Right cardiac atrium (tissue), 5 donors: ENCODE data around the gene KPNB1. TPM values are rescaled to one million over a fixed set of nuclear protein-coding genes. Genes with fewer than 3 reads are reported as not detected.

ENCODE experiments used
- ATAC-seq, 2 donors: fragments of 200-7000 bp; cut with Tn5 transposase; one replicate each; pipeline versions ENCODE4 v1.8.0 to v1.9.1; 2020; ENCODE audit warnings: moderate library complexity in 2 of 2, mild to moderate bottlenecking in 1 of 2
- DNase-seq, 3 donors: peaks; one replicate each; pipeline ENCODE4 v3.0.0-alpha.2; 2020
- H3K27ac ChIP-seq: one replicate; pipeline ENCODE4 v1.5.1; 2013; ENCODE audit warnings: mild to moderate bottlenecking, low read length, control low read depth, moderate library complexity
- H3K27me3 ChIP-seq: one replicate; pipeline ENCODE4 v1.6.1; 2013; ENCODE audit not compliant: control insufficient read depth, insufficient read depth
- H3K4me1 ChIP-seq: one replicate; pipeline ENCODE4 v1.6.1; 2013; ENCODE audit warnings: low read length; ENCODE audit not compliant: control insufficient read depth, insufficient read depth
- H3K4me3 ChIP-seq: one replicate; pipeline ENCODE4 v1.5.1; 2013; ENCODE audit warnings: low read length, control low read depth
- H3K9me3 ChIP-seq: one replicate; pipeline ENCODE4 v1.6.1; 2013; ENCODE audit warnings: low read length; ENCODE audit not compliant: control insufficient read depth
- WGBS: extraction: QIAGEN DNeasy Blood & Tissue Kit; methylation state at CpG from one replicate; pipeline ENCODE4 v1.1.7; 2013; 5-methylcytosine and 5-hydroxymethylcytosine counted together
- intact Hi-C, 4 donors: fragments of 100-400 bp; cut with DNase I; formaldehyde crosslinking; loops; one replicate each; pipeline versions ENCODE4 v1.11.0 to v1.14.0; 2022 to 2023
- polyA plus RNA-seq: library from polyadenylated mRNA; stranded (reverse); fragments of 200-250 nt; gene quantifications from one replicate; pipeline ENCODE4 v1.2.3, GENCODE V29; 2013
- total RNA-seq, 4 donors: library from RNA; stranded (reverse); fragmentation: NEBNext Ultra II Directional; extraction: Animal tissue kit (Norgen Biotek cat#: 25700); gene quantifications; one replicate each; pipeline ENCODE4 v1.2.1, GENCODE V29; 2021
- donor health status: healthy with polysubstance abuse.
- donor health status: DM: no; HTN: yes; CAD: no.
- donor health status: DM: no; HTN: no; CAD: no.
- donor health status: DM: no; HTN: yes; CAD: no; lungs with severe emphysema.
- donor health status: DM: yes; HTN: yes; CAD: no.

Gene KPNB1
- total and polyA plus RNA-seq, 5 donors = 50.0 to 175 (median 160) TPM

- Histone ChIP-seq H3K27me3 (no peaks in the 10 kb centered on the region), H3K27ac (no peak overlapping the region), H3K4me1 (no peaks in the 10 kb centered on the region), H3K9me3 (no peaks in the 10 kb centered on the region), H3K4me3 (no peak overlapping the region)
- ATAC-seq = no peak
- 68% methylated on average over 6 of the region's 6 CpGs for WGBS
- no peak for DNase-seq
- intact Hi-C loops = loop anchor here in 1 of 4 donors (10.0 kb wide), 1 partner anchor 135 kb away; no protein-coding TSS in a partner anchor
Measured at GRCh38 chr17:47660064-47660492, 10.4 kb downstream of the KPNB1 start.

- DNase-seq = peak in 1 of 3 donors; percentile 27
- Histone ChIP-seq H3K9me3 (no peaks in the 10 kb centered on the region), H3K4me1 (no peaks in the 10 kb centered on the region), H3K4me3 (no peak overlapping the region), H3K27ac (no peak overlapping the region), H3K27me3 (no peaks in the 10 kb centered on the region)
- peak; percentile 56 to 73 for ATAC-seq
- intact Hi-C loops = loop anchor here in 1 of 4 donors (10.0 kb wide), 1 partner anchor 131 kb away; no protein-coding TSS in a partner anchor
- WGBS = 43% methylated on average over 6 of the region's 6 CpGs
Measured at GRCh38 chr17:47663912-47664623, 14.3 kb downstream of the KPNB1 start.

GRCh38 chr17:47664624-47664941 lies 14.9 kb downstream of the KPNB1 start:
- Histone ChIP-seq H3K27me3 (no peaks in the 10 kb centered on the region), H3K4me1 (no peaks in the 10 kb centered on the region), H3K27ac (no peak overlapping the region), H3K9me3 (no peaks in the 10 kb centered on the region), H3K4me3 (no peak overlapping the region)
- intact Hi-C loops = loop anchor here in 1 of 4 donors (10.0 kb wide), 1 partner anchor 130 kb away; no protein-coding TSS in a partner anchor
- DNase-seq (no peak), ATAC-seq (no peak)

- H3K27ac ChIP-seq = no peak overlapping the region
- intact Hi-C loops = loop anchor here in 1 of 4 donors (10.0 kb wide), 1 partner anchor 129 kb away; no protein-coding TSS in a partner anchor
- no peaks in the 10 kb centered on the region for H3K27me3 ChIP-seq
- H3K4me1 ChIP-seq = no peaks in the 10 kb centered on the region
- H3K4me3 ChIP-seq = no peak overlapping the region
- no peak for ATAC-seq
- DNase-seq = no peak
- 66% methylated on average over 3 of the region's 3 CpGs for WGBS
- H3K9me3 ChIP-seq = no peaks in the 10 kb centered on the region
Measured at GRCh38 chr17:47665655-47666054, 15.9 kb downstream of the KPNB1 start.

GRCh38 chr17:47669081-47669480 lies 19.4 kb downstream of the KPNB1 start:
- no peaks in the 10 kb centered on the region for H3K4me1 ChIP-seq
- ATAC-seq = no peak
- H3K27ac ChIP-seq = no peak overlapping the region
- intact Hi-C loops = loop anchor here in 1 of 4 donors (10.0 kb wide), 1 partner anchor 126 kb away; no protein-coding TSS in a partner anchor
- no peak for DNase-seq
- no peaks in the 10 kb centered on the region for H3K27me3 ChIP-seq
- H3K4me3 ChIP-seq = no peak overlapping the region
- no peaks in the 10 kb centered on the region for H3K9me3 ChIP-seq
- 87% methylated on average over 4 of the region's 4 CpGs for WGBS

- DNase-seq = no peak
- Histone ChIP-seq H3K4me3 (no peak overlapping the region), H3K27ac (no peak overlapping the region), H3K27me3 (no peaks in the 10 kb centered on the region), H3K9me3 (no peaks in the 10 kb centered on the region), H3K4me1 (no peaks in the 10 kb centered on the region)
- no peak for ATAC-seq
- intact Hi-C loops = loop anchor here in 1 of 4 donors (10.0 kb wide), 1 partner anchor 135 kb away; no protein-coding TSS in a partner anchor
- WGBS = 21% methylated on average over 1 of the region's 1 CpG
Measured at GRCh38 chr17:47670064-47670463, 20.3 kb downstream of the KPNB1 start.

- Histone ChIP-seq H3K27me3 (no peaks in the 10 kb centered on the region), H3K27ac (no peak overlapping the region), H3K9me3 (no peaks in the 10 kb centered on the region), H3K4me1 (peaks cover 6% of the 10 kb centered on the region), H3K4me3 (no peak overlapping the region)
- ATAC-seq = no peak
- 76% methylated on average over 4 of the region's 4 CpGs for WGBS
- intact Hi-C loops = loop anchor here in 1 of 4 donors (10.0 kb wide), 1 partner anchor 130 kb away; no protein-coding TSS in a partner anchor
- DNase-seq = no peak
Measured at GRCh38 chr17:47674499-47674898, 24.8 kb downstream of the KPNB1 start.

GRCh38 chr17:47675380-47676198 lies 25.9 kb downstream of the KPNB1 start:
- intact Hi-C loops = loop anchor here in 1 of 4 donors (10.0 kb wide), 1 partner anchor 129 kb away; no protein-coding TSS in a partner anchor
- WGBS = 98% methylated on average over 2 of the region's 2 CpGs

GRCh38 chr17:47676199-47676472 lies 26.4 kb downstream of the KPNB1 start:
- intact Hi-C loops = loop anchor here in 1 of 4 donors (10.0 kb wide), 1 partner anchor 129 kb away; no protein-coding TSS in a partner anchor
- 88% methylated on average over 4 of the region's 4 CpGs for WGBS
- Histone ChIP-seq H3K4me3 (no peak overlapping the region), H3K9me3 (no peaks in the 10 kb centered on the region), H3K4me1 (peaks cover 6% of the 10 kb centered on the region), H3K27ac (peak overlapping the region; percentile 64), H3K27me3 (no peaks in the 10 kb centered on the region)
- no peak for DNase-seq
- ATAC-seq = no peak

More at GRCh38 chr17:47675380-47676198, 25.9 kb downstream of the KPNB1 start:
- DNase-seq = no peak
- no peaks in the 10 kb centered on the region for H3K9me3 ChIP-seq
- peaks cover 6% of the 10 kb centered on the region for H3K4me1 ChIP-seq
- no peak overlapping the region for H3K4me3 ChIP-seq
- no peaks in the 10 kb centered on the region for H3K27me3 ChIP-seq
- peak in 1 of 2 donors; percentile 21 for ATAC-seq
- peak overlapping the region; percentile 64 for H3K27ac ChIP-seq

- intact Hi-C loops = loop anchor here in 1 of 4 donors (10.0 kb wide), 1 partner anchor 128 kb away; no protein-coding TSS in a partner anchor
- H3K27me3 ChIP-seq = no peaks in the 10 kb centered on the region
- DNase-seq (no peak), ATAC-seq (no peak)
- H3K4me1 ChIP-seq = peaks cover 6% of the 10 kb centered on the region
- H3K9me3 ChIP-seq = no peaks in the 10 kb centered on the region
- no peak overlapping the region for H3K27ac ChIP-seq
- WGBS = 60% methylated on average over 7 of the region's 7 CpGs
- no peak overlapping the region for H3K4me3 ChIP-seq
Measured at GRCh38 chr17:47676510-47677165, 26.9 kb downstream of the KPNB1 start.
